Smooth muscle cell (in vitro differentiated cells): ENCODE data around the gene RSPH6A. TPM values are rescaled to one million over a fixed set of nuclear protein-coding genes. Genes with fewer than 3 reads are reported as not detected.

Experiments used
- DNase-seq: peaks from one replicate; lab custom pipeline; 2025; ENCODE audit not compliant: unreplicated experiment; lab: John Stamatoyannopoulos, UW
- H2AFZ ChIP-seq: fragments of 200-600 bp; sonication (generic); 2 replicates; pipeline ENCODE4 v1.6.0; 2016; ENCODE audit warnings: antibody characterized with exemption, low read depth, mild to moderate bottlenecking
- H3F3A ChIP-seq: fragments of 200-600 bp; sonication (generic); 2 replicates; pipeline ENCODE4 v1.6.0; 2017; ENCODE audit warnings: antibody characterized with exemption, low read depth
- H3K27ac ChIP-seq: fragments of 200-600 bp; sonication (generic); 2 replicates; pipeline ENCODE4 v1.5.1; 2016; ENCODE audit warnings: low read depth, mild to moderate bottlenecking
- H3K27me3 ChIP-seq: fragments of 200-600 bp; sonication (generic); 2 replicates; pipeline ENCODE4 v1.6.1; 2016; ENCODE audit warnings: low read depth, mild to moderate bottlenecking
- H3K36me3 ChIP-seq: fragments of 200-600 bp; sonication (generic); 2 replicates; pipeline ENCODE4 v1.5.1; 2016; ENCODE audit warnings: low read depth
- H3K4me1 ChIP-seq: fragments of 200-600 bp; sonication (generic); 2 replicates; pipeline ENCODE4 v1.5.1; 2016; ENCODE audit warnings: low read depth
- H3K4me2 ChIP-seq: fragments of 200-600 bp; sonication (generic); 2 replicates; pipeline ENCODE4 v1.6.0; 2016; ENCODE audit warnings: mild to moderate bottlenecking
- H3K4me3 ChIP-seq: fragments of 200-600 bp; sonication (generic); 2 replicates; pipeline ENCODE4 v1.5.1; 2016; ENCODE audit warnings: mild to moderate bottlenecking
- H3K79me2 ChIP-seq: fragments of 200-600 bp; sonication (generic); 2 replicates; pipeline ENCODE4 v1.6.0; 2016; ENCODE audit warnings: low read depth, mild to moderate bottlenecking
- H3K9ac ChIP-seq: fragments of 200-600 bp; sonication (generic); 2 replicates; pipeline ENCODE4 v1.6.0; 2016; ENCODE audit warnings: low read depth
- H3K9me3 ChIP-seq: fragments of 200-600 bp; sonication (generic); replicated peaks from 2 replicates; pipeline ENCODE4 v1.5.1; 2016; ENCODE audit warnings: low read depth
- H4K20me1 ChIP-seq: fragments of 200-600 bp; sonication (generic); 2 replicates; pipeline ENCODE4 v1.6.0; 2016; ENCODE audit warnings: low read depth
- WGBS: methylation state at CpG from one replicate; pipeline ENCODE4 v1.1.7; 2016; ENCODE audit warnings: low lambda C conversion rate; 5-methylcytosine and 5-hydroxymethylcytosine counted together
- polyA plus RNA-seq: library from polyadenylated mRNA; unstranded; fragments of >200 nt; fragmentation: Nextera tagmentation; extraction: Ambion mirVana; gene quantifications from 2 replicates; pipeline ENCODE4 v1.2.1, GENCODE V29; 2016
- total RNA-seq: library from RNA; depleted of rRNA; stranded (reverse); fragments of >200 nt; gene quantifications from 2 replicates; pipeline ENCODE4 v1.2.3, GENCODE V29; 2014
- TF ChIP-seq, protein P1 (sequence below): fragments of 200-600 bp; sonication (generic); IDR thresholded peaks from 2 replicates; pipeline ENCODE4 v1.5.1; 2017; ENCODE audit warnings: borderline replicate concordance, mild to moderate bottlenecking, antibody characterized with exemption; ENCODE audit not compliant: insufficient read depth, poor library complexity, severe bottlenecking

The RSPH6A gene
- total and polyA plus RNA-seq, 2 experiments from 2014 or later = 0.15 TPM; not detected in 1

DNA sequence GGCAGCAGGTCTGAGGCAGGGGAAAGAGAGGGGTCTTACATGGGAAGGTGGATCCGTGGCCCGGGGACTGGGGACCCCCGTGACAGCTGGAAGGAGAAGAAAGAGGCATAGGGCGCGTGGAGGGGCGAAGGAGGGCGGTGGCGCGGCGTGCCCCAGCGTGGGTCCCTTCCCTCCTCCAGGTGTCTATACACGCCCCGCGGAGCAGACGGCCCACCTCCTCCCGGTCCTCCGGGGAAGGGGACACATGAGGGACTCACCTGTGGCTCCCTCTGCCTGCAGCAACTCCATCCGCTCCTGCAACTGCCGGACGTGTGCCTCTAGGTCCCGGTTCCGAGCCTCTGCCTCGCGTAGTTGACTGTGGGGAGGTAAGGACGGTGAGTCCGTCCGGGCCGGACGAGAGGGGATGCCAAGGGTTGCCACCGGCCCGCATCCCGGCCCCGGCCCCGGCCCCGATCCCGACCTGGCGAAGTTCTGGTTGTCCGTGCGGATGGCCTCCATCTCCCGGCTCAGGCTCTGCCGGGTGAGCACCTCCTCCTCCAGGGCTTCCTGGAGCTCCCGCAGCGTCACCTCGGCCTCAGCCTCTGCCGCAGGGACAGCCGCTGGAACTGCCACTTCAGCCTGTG is 43.7 kb downstream of the RSPH6A start:
- Histone ChIP-seq H3K9me3 (no peaks in the 10 kb centered on the region), H4K20me1 (peaks cover 16% of the 10 kb centered on the region), H3K27me3 (no peaks in the 10 kb centered on the region), H2AFZ (no peak overlapping the region), H3F3A (peaks cover 22% of the 10 kb centered on the region), H3K4me2 (peak overlapping the region; percentile 92), H3K9ac (no peak overlapping the region), H3K4me1 (peaks cover 8% of the 10 kb centered on the region), H3K79me2 (peaks cover 8% of the 10 kb centered on the region), H3K36me3 (no peaks in the 10 kb centered on the region), H3K4me3 (no peak overlapping the region), H3K27ac (no peak overlapping the region)
- WGBS = 92% methylated on average over 43 of the region's 46 CpGs
- no peak for DNase-seq
- TF ChIP-seq, protein P1, sequence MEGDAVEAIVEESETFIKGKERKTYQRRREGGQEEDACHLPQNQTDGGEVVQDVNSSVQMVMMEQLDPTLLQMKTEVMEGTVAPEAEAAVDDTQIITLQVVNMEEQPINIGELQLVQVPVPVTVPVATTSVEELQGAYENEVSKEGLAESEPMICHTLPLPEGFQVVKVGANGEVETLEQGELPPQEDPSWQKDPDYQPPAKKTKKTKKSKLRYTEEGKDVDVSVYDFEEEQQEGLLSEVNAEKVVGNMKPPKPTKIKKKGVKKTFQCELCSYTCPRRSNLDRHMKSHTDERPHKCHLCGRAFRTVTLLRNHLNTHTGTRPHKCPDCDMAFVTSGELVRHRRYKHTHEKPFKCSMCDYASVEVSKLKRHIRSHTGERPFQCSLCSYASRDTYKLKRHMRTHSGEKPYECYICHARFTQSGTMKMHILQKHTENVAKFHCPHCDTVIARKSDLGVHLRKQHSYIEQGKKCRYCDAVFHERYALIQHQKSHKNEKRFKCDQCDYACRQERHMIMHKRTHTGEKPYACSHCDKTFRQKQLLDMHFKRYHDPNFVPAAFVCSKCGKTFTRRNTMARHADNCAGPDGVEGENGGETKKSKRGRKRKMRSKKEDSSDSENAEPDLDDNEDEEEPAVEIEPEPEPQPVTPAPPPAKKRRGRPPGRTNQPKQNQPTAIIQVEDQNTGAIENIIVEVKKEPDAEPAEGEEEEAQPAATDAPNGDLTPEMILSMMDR = no peak

DNA sequence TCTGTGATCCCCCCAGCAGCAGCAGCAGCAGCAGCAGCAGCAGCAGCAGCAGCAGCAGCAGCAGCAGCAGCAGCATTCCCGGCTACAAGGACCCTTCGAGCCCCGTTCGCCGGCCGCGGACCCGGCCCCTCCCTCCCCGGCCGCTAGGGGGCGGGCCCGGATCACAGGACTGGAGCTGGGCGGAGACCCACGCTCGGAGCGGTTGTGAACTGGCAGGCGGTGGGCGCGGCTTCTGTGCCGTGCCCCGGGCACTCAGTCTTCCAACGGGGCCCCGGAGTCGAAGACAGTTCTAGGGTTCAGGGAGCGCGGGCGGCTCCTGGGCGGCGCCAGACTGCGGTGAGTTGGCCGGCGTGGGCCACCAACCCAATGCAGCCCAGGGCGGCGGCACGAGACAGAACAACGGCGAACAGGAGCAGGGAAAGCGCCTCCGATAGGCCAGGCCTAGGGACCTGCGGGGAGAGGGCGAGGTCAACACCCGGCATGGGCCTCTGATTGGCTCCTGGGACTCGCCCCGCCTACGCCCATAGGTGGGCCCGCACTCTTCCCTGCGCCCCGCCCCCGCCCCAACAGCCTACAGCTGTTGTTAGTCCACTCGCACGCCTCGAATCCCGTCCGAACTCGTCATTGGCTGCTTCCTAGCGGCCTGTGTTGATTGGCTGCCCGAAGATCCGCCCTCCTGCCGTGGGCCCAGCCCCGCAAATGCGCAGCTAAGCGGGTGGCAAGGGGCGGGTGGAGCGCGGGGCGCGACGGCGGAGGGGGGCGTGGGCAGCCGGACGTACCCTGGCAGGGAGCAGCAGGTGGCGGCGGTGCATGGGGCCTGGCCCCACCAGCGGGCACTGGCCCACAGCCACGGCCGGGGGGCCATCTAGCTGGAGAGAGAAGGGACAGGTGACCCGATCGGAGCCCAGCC is 44.7 kb downstream of the RSPH6A start:
- peak; percentile 99 for DNase-seq
- WGBS = 4% methylated on average over 57 of the region's 79 CpGs
- Histone ChIP-seq H3K27ac (peak overlapping the region; percentile 74), H3K36me3 (no peaks in the 10 kb centered on the region), H3K4me3 (peak overlapping the region; percentile 61), H3K4me2 (peak overlapping the region; percentile 92), H2AFZ (no peak overlapping the region), H4K20me1 (peaks cover 16% of the 10 kb centered on the region), H3K9me3 (no peaks in the 10 kb centered on the region), H3K9ac (no peak overlapping the region), H3K27me3 (no peaks in the 10 kb centered on the region), H3K4me1 (peaks cover 10% of the 10 kb centered on the region), H3K79me2 (peaks cover 12% of the 10 kb centered on the region), H3F3A (peaks cover 22% of the 10 kb centered on the region)
- TF ChIP-seq, protein P1 = peak; percentile 96

DNA sequence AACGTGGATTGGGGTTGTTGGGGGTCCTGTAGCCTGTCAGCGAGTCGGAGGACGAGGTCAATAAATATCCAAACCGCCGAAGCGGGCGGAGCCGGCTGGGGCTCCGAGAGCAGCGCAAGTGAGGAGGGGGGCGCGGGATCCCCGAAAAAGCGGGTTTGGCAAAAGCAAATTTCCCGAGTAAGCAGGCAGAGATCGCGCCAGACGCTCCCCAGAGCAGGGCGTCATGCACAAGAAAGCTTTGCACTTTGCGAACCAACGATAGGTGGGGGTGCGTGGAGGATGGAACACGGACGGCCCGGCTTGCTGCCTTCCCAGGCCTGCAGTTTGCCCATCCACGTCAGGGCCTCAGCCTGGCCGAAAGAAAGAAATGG is 45.3 kb downstream of the RSPH6A start:
- Histone ChIP-seq H3K27me3 (no peaks in the 10 kb centered on the region), H3F3A (peaks cover 19% of the 10 kb centered on the region), H3K9ac (peak overlapping the region; percentile 43), H3K4me3 (peak overlapping the region; percentile 61), H3K9me3 (no peaks in the 10 kb centered on the region), H3K79me2 (peaks cover 16% of the 10 kb centered on the region), H3K4me2 (peak overlapping the region; percentile 92), H3K36me3 (no peaks in the 10 kb centered on the region), H3K27ac (peak overlapping the region; percentile 74), H3K4me1 (peaks cover 17% of the 10 kb centered on the region), H2AFZ (no peak overlapping the region), H4K20me1 (peaks cover 16% of the 10 kb centered on the region)
- peak; percentile 83 for DNase-seq
- WGBS = under 1% methylated on average over 28 of the region's 28 CpGs
- TF ChIP-seq, protein P1 = no peak
